Measurements from ENCODE around the gene SOX5.

Gene SOX5

GRCh38 chr12:23482571-23482970 lies 466.9 kb downstream of the SOX5 start:
- DNase-seq (no peak), ATAC-seq (no peak)

Data from stimulated activated naive CD8-positive, alpha-beta T cell treated with anti-CD3 and anti-CD28 coated beads, Interleukin-15, Interleukin-2, amounts not matched to agents 100 U/mL and 50 U/mL, for 24 hours (primary cell).